ENCODE results near the gene DNAJA4.

DNA sequence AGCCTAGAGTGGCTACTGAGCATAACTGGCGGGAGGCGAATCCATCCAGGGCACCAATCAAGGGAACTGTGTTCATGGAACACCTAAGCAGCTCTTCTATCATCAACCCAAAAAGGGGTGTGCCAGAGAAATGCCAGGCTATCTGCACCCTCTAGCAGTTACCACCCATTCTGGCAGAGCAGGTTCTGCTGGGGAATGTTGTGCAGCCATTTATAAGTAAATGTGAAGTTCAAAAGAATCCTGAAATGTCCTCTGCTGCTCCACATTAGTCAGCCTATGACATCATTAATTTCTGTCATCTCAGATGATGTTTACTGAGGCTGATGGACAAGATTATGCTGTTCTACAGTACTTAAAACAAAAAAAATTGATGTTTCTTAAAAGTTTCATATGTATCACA, 27.3 kb downstream of the DNAJA4 start:
- TF ChIP-seq POLR2A (IDR thresholded peaks at IDR 0.05) = no peak
- no peak for TF ChIP-seq EP300 (IDR thresholded peaks at IDR 0.05)
- TF ChIP-seq POLR2AphosphoS5 (IDR thresholded peaks at IDR 0.05) = no peak
